ENCODE data around the gene THAP11. TPM values are rescaled to one million over a fixed set of nuclear protein-coding genes. Genes with fewer than 3 reads are reported as not detected.

The THAP11 gene
- total and polyA plus RNA-seq, 2 of the 4 experiments (the other 2 are of a cell fraction), result 13.3 to 14.5 TPM

GRCh38 chr16:67842509-67843342, 606 bp downstream of the THAP11 start:
- Histone ChIP-seq H3K79me1 (ENCODE audit: low read depth in 1 of 2, low read length in 2 of 2) (peaks cover 24 to 50% of the 10 kb centered on the region in 2 experiments), H2BK15ac (ENCODE audit: low read depth, low read length) (no peak overlapping the region), H2BK20ac (ENCODE audit: low read depth, low read length) (no peak overlapping the region), H3K4me3 (ENCODE audit: insufficient read depth, low read depth, low read length) (peak overlapping the region; percentile 69), H3K27me3 (ENCODE audit: control insufficient read depth, insufficient read depth, low read length) (no peaks in the 10 kb centered on the region), H2AK5ac (ENCODE audit: low read depth, low read length) (peak overlapping the region; percentile 92), H2AK9ac (replicated peaks; ENCODE audit: low read depth, low read length, poor library complexity) (peak overlapping the region; percentile 95), H2BK120ac (ENCODE audit: low read depth, low read length) (peak overlapping the region; percentile 63; the same call in 1 of the 2 replicates), H3K23ac (ENCODE audit: low read depth, low read length) (peak overlapping the region; percentile 96), H3K4me2 (ENCODE audit: low read depth, low read length) (peak overlapping the region; percentile 90), H3K4ac (ENCODE audit: low read depth, low read length) (peak overlapping the region; percentile 86), H3K36me3 (ENCODE audit: control insufficient read depth, insufficient read depth, low read length) (no peaks in the 10 kb centered on the region), H4K8ac (ENCODE audit: low read depth in 2 of 2, low read length in 2 of 2) (peak overlapping the region; percentile 38 to 88), H4K91ac (ENCODE audit: insufficient read depth, low read depth, low read length) (peak overlapping the region; percentile 53; the same call in 1 of the 2 replicates), H3K9me3 (ENCODE audit: control insufficient read depth, insufficient read depth, low read length) (no peaks in the 10 kb centered on the region), H3K9me1 (ENCODE audit: insufficient read depth, low read length) (peaks cover 21% of the 10 kb centered on the region), H3K56ac (ENCODE audit: extremely low read depth, insufficient read depth, low read length) (no peak overlapping the region), H3K4me1 (ENCODE audit: control insufficient read depth, insufficient read depth, low read length) (peaks cover 13% of the 10 kb centered on the region), H3K14ac (replicated peaks; ENCODE audit: low read depth, low read length) (peak overlapping the region; percentile 95), H3K18ac (ENCODE audit: low read depth, low read length) (peak overlapping the region; percentile 40; the same call in 1 of the 2 replicates), H2AFZ (replicated peaks; ENCODE audit: low read length, poor library complexity) (peak overlapping the region; percentile 100), H2BK5ac (ENCODE audit: low read depth, low read length, poor library complexity, severe bottlenecking) (peak overlapping the region; percentile 67), H3K27ac (ENCODE audit: insufficient read depth, low read length) (peak overlapping the region; percentile 85), H3K9ac (ENCODE audit: low read depth, low read length) (peak overlapping the region; percentile 87), H4K5ac (ENCODE audit: low read depth, low read length) (peak overlapping the region; percentile 77), H4K20me1 (ENCODE audit: insufficient read depth, low read length) (peaks cover 19% of the 10 kb centered on the region)
- WGBS, 2 experiments (ENCODE audit: extremely low coverage in 2 of 2, insufficient read length in 1 of 2), result 1% methylated on average over 38 of the region's 67 CpGs; no CpG with 5 or more reads in 1 of the 2 experiments
- intact Hi-C loops (cut with micrococcal nuclease), result loop anchor here (1.0 to 2.0 kb wide), 2 partner anchors 26 to 86 kb away; no protein-coding TSS in a partner anchor
- in situ Hi-C loops (cut with MboI; ENCODE audit: low sequenced_read_pairs), result no loop called here
- ChIA-PET POLR2A (ENCODE audit: unreplicated experiment) (no interaction called here), CTCF (interaction anchor here (0.6 kb wide), 1 partner anchor 21 kb away, joined by 3 read pairs; no protein-coding TSS in a partner anchor)
- TF ChIP-seq RAD21 (IDR thresholded peaks at IDR 0.05; ENCODE audit: low read length) (no peak), NFE2L2 (IDR thresholded peaks at IDR 0.05; ENCODE audit: low read depth, low read length) (no peak), RFX5 (IDR thresholded peaks at IDR 0.05; ENCODE audit: low read depth, low read length) (no peak), POLR2A (IDR thresholded peaks at IDR 0.05; ENCODE audit: low read depth, low read length) (peak; percentile 10; the same call in 1 of the 2 replicates), CTCF (conservative IDR thresholded peaks at IDR 0.05; ENCODE audit: low read depth, low read length) (peak; percentile 32), CEBPB (IDR thresholded peaks at IDR 0.05; ENCODE audit: low read depth, low read length) (no peak), MAZ (IDR thresholded peaks at IDR 0.05; ENCODE audit: borderline replicate concordance, low read depth, low read length) (no peak), SMC3 (IDR thresholded peaks at IDR 0.05; ENCODE audit: low read depth, low read length) (0 out of 2 replicates have a peak, but pooled peaks have one; percentile 8), BHLHE40 (IDR thresholded peaks at IDR 0.05; ENCODE audit: low read depth, low read length) (no peak), RCOR1 (IDR thresholded peaks at IDR 0.05; ENCODE audit: insufficient replicate concordance, low read length) (no peak)
- DNase-seq (peak; percentile 46), ATAC-seq (ENCODE audit: low read depth) (peak; percentile 7)
- no TSS peak for BruUV-seq (replicated peaks)
- dilution Hi-C loops (cut with HindIII; ENCODE audit: low sequenced_read_pairs, unreplicated experiment), result no loop called here
